GM19467 (cell line): ENCODE results near the gene CACNA1E.
"Not testable (repeated sequence)": the region's sequence is repeated elsewhere in the genome, so short reads cannot be mapped to it uniquely, and the experiment has no call there.

ENCODE experiments used
- ATAC-seq: cut with Tn5 transposase; IDR thresholded peaks from one replicate; pipeline ENCODE4 v1.9.1; 2021; ENCODE audit warnings: mild to moderate bottlenecking, moderate library complexity; ENCODE audit not compliant: unreplicated experiment

CACNA1E gene

GRCh38 chr1:181514298-181515290, 31.3 kb downstream of the CACNA1E start:
- ATAC-seq = peak; percentile 78

DNA sequence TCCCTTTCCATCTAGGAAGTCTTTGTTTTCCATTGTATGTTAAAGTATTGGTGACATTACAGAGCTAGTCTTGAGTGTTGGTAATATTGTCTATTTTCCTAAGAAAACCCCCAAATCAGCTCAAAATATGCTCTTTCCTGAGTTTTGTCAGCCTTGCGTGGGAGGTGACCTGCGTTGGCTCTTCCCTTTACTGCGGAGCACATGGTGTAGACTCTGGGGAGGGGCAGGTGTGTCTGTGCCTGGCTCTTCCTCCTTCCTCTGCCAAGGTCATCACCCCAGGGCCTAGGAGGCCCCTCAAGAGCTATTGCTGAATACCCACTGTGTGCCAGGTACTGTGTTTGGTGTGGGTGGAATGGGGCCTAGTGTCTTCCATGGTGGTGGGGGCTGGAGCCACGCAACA, 33.4 kb downstream of the CACNA1E start:
- no peak for ATAC-seq

- ATAC-seq = no peak
These were observed 34.0 kb downstream of the CACNA1E start for GRCh38 chr1:181517181-181517875.

GRCh38 chr1:181518152-181518551, 34.8 kb downstream of the CACNA1E start:
- no peak for ATAC-seq

- no peak for ATAC-seq
These were observed 39.5 kb downstream of the CACNA1E start for GRCh38 chr1:181522864-181523263.

DNA sequence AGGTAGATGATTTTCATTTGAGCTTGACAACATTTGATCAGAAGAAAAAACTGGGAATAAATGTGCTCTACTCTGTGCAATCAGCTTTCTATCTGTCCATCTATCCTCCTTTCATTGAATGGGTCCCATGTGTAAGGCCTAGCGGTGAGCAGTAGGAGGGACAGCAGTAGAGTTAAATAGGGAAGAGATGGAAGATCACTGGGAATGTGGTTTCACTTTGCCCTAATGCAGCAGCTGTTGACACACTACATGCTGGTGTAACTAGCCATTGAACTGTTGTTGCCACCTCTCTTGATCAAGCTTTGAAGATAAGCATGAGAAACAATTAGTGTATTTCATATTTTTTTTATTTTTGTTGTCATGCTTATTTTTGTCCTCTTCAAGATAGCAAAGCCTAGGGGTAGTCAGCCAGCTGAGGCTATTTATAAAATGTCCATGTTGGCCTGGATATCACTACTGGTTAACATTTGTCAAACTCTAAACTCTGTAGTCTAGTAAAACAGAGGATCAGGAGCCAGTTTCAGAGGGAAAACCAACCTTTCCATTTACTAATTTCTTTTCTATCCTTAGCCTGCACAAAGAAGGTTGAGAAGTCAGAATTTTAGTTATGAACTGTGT, 41.9 kb downstream of the CACNA1E start:
- ATAC-seq = no peak

DNA sequence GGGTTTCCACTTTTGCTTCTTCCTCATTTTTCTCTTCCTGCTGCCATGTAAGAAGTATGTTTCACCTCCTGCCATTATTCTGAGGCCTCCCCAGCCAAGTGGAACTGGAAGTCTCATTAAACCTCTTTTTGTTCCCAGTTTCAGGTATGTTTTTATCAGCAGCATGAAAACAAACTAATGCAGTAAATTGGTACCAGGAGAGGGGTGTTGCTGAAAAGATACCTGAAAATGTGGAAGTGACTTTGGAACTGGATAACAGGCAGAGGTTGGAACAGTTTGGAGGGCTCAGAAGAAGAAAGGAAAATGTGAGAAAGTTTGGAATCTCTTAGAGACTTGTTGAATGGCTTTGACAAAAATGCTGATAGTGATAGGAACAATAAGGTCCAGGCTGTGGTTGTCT, 44.9 kb downstream of the CACNA1E start:
- not testable (repeated sequence) for ATAC-seq

DNA sequence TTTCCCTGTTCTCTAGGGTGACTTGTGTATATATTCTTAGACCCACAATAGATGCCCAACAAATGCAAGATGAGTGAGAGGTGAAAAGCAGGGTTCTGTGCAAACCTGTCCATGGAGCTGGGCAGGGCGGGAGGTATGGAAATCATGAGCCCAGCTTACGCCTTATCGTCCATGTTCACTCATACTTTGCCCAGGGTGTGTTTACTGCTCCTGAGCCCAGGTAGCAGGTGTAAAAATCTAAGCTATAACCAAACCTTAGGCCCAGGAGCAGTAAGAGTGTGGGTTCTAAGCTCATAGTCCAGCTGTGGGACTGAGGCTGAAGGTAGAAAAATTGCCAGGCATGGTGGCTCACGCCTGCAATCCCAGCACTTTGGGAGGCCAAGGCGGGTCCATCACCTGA, 48.1 kb downstream of the CACNA1E start:
- ATAC-seq = no peak

DNA sequence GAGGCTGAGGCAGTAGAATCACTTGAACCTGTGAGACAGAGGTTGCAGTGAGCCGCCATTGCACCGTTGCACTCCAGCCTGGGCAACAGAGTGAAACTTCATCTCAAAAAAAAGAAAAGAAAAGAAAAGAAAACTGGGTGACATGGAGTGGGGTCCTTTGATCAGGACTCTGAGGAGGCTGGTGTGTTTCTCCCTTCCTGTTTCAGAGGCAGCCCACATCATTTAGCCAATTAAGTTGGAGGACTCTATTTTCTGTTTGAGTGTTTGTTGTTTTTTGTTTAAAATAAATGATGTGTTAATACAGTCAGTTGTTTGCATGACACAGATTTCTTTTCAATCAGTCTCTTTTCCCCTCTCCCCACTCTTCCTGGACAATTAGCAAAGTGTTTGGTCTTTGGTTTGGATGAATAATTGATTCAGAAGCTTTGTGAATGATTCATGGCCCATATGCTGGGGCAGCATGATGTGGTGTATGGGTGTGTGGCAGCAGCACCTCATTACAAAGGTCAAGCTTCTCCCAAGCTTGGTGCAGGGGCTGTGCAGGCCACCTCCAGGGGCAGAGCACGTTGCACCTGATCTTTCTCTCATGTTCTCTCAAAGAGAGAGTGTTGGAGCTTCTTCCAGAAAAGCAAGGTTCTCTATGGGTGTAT, 48.8 kb downstream of the CACNA1E start:
- no peak for ATAC-seq

DNA sequence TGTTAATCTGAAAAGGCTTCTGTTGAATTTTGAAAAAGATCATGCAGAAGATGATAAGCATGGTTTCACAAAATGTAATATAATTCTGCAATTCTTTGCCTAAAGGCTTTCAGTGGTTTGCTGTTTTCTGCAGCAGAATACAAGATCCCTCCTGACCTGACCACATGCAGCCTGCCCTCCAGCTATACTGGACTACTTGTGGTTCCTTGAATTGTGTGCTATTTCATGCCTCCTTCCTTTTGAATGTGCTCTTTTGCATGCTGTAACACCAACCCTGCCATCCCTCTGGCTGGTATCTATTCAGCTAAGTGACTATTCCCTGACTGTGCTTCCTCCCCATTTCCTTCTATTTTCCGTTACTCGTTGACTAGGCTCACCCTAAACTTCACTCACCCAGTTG, 55.5 kb downstream of the CACNA1E start:
- ATAC-seq = no peak

DNA sequence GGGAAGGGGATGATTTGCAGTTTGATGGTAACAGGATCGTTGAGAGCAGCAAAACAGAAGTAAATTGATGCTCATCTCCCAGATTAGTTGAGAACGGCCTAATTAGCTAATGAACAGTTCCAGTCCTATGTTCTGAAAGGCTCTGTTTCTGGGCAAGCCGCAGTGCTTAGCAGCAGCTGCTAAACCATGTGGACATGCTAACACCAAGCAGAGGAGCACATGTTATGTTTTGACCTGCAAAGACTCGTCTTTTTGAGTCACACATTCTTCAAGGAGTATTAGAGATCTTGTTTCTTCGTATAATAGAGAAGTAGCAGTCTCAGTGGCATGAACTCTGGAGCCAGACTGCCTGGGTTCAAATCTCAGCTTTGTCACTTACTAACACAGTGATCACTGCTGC, 58.1 kb downstream of the CACNA1E start:
- ATAC-seq = no peak

GRCh38 chr1:181541947-181542346, 58.6 kb downstream of the CACNA1E start:
- no peak for ATAC-seq

GRCh38 chr1:181542406-181542805, 59.1 kb downstream of the CACNA1E start:
- not testable (repeated sequence) for ATAC-seq

GRCh38 chr1:181545395-181545794, 62.1 kb downstream of the CACNA1E start:
- ATAC-seq = no peak

DNA sequence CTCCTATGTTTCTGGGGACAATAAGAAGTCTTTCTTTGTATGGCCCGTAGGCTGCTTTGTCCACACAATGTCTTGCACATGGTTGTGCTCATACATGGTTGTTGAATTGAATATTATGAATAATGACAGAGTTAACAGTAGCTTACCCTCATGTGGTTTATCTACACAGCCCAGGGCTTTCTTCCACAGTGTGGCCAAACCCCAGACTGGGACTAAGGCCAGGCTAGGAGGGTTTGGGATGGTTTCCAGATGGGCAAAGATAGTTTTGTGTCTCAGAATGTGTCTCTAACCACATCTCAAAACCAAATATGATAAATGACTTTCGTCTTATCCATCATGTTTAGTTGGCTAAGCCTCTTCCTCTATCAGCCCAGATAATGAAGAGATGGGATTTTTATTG, 65.2 kb downstream of the CACNA1E start:
- no peak for ATAC-seq

GRCh38 chr1:181551249-181551648, 67.9 kb downstream of the CACNA1E start:
- no peak for ATAC-seq

- no peak for ATAC-seq
These were observed 68.4 kb downstream of the CACNA1E start for GRCh38 chr1:181551754-181552153.

DNA sequence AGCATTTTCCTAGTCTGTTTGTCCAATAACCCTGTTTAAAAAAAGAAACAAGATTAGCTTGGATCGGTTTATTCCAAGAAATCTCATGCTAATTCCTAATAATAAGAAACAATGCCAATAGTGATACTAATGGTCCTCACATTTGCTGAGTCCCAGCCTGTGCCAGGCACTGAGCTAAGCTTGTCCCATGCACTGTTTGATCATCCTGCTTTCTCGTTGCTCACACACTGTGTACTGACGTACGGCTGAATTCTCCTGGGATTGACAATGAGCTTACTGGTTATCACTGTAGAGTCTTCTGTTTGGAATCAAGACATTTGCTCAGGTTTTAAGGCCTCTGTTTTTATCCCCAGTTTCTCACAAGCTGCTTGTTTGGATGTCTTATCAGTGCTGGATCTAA, 71.1 kb downstream of the CACNA1E start:
- ATAC-seq = no peak

GRCh38 chr1:181556631-181557030, 73.3 kb downstream of the CACNA1E start:
- ATAC-seq = no peak

GRCh38 chr1:181557313-181557712, 74.0 kb downstream of the CACNA1E start:
- no peak for ATAC-seq

GRCh38 chr1:181558416-181558815, 75.1 kb downstream of the CACNA1E start:
- no peak for ATAC-seq
